Trophoblast cell (in vitro differentiated cells and primary cell): ENCODE measurements around the gene SSBP3.

Experiments
- DNase-seq, 2 donors: peaks; one replicate each; pipeline ENCODE4 v3.0.0-alpha.2; 2016
- H2AFZ ChIP-seq: 2 replicates; pipeline ENCODE4 v1.6.1; 2013; ENCODE audit warnings: low read length, moderate library complexity, mild to moderate bottlenecking; ENCODE audit not compliant: insufficient read depth, poor library complexity
- H2AK5ac ChIP-seq: 2 replicates; pipeline ENCODE4 v1.6.1; 2013; ENCODE audit warnings: mild to moderate bottlenecking, low read length
- H2BK120ac ChIP-seq: 2 replicates; pipeline ENCODE4 v1.6.1; 2013; ENCODE audit warnings: low read length, mild to moderate bottlenecking, moderate library complexity; ENCODE audit not compliant: insufficient read depth, poor library complexity
- H2BK12ac ChIP-seq: 2 replicates; pipeline ENCODE4 v1.6.1; 2013; ENCODE audit warnings: mild to moderate bottlenecking, low read length, moderate library complexity
- H2BK5ac ChIP-seq: 2 replicates; pipeline ENCODE4 v1.6.1; 2013; ENCODE audit warnings: low read length, low read depth, moderate library complexity, mild to moderate bottlenecking; ENCODE audit not compliant: poor library complexity
- H3K14ac ChIP-seq: 2 replicates; pipeline ENCODE4 v1.6.1; 2013; ENCODE audit warnings: mild to moderate bottlenecking, low read length
- H3K18ac ChIP-seq: 2 replicates; pipeline ENCODE4 v1.6.1; 2013; ENCODE audit warnings: mild to moderate bottlenecking, low read length
- H3K23ac ChIP-seq: 2 replicates; pipeline ENCODE4 v1.6.1; 2013; ENCODE audit warnings: low read length
- H3K27ac ChIP-seq: 2 replicates; pipeline ENCODE4 v1.5.1; 2013; ENCODE audit warnings: low read depth, mild to moderate bottlenecking, inconsistent platforms, low read length, moderate library complexity
- H3K27me3 ChIP-seq: 2 replicates; pipeline ENCODE4 v1.6.1; 2013; ENCODE audit warnings: inconsistent platforms, mild to moderate bottlenecking, low read length, moderate library complexity; ENCODE audit not compliant: insufficient read depth
- H3K36me3 ChIP-seq, 2 experiments: 1 replicate in 1 of 2; 2 replicates in 1 of 2; pipeline ENCODE4 v1.6.1; 2013; ENCODE audit warnings: low read length in 2 of 2, mild to moderate bottlenecking in 2 of 2, moderate library complexity in 1 of 2; ENCODE audit not compliant: insufficient read depth in 2 of 2, control insufficient read depth in 1 of 2
- H3K4ac ChIP-seq: 2 replicates; pipeline ENCODE4 v1.6.1; 2013; ENCODE audit warnings: low read depth, mild to moderate bottlenecking, low read length, moderate library complexity
- H3K4me1 ChIP-seq, 2 experiments: 1 replicate in 1 of 2; 2 replicates in 1 of 2; pipeline ENCODE4 v1.6.1; 2013; ENCODE audit warnings: low read length in 2 of 2, mild to moderate bottlenecking in 2 of 2, moderate library complexity in 1 of 2; ENCODE audit not compliant: insufficient read depth in 2 of 2, control insufficient read depth in 1 of 2
- H3K4me2 ChIP-seq: 2 replicates; pipeline ENCODE4 v1.6.1; 2013; ENCODE audit warnings: inconsistent platforms, mild to moderate bottlenecking, low read length, moderate library complexity
- H3K4me3 ChIP-seq: 2 replicates; pipeline ENCODE4 v1.5.1; 2013; ENCODE audit warnings: mild to moderate bottlenecking, low read depth, low read length, inconsistent platforms
- H3K79me1 ChIP-seq: one replicate; pipeline ENCODE4 v1.6.1; 2013; ENCODE audit warnings: low read length
- H3K79me2 ChIP-seq: 2 replicates; pipeline ENCODE4 v1.6.1; 2013; ENCODE audit warnings: low read length, mild to moderate bottlenecking; ENCODE audit not compliant: control insufficient read depth, insufficient read depth, poor library complexity
- H3K9ac ChIP-seq: 2 replicates; pipeline ENCODE4 v1.6.1; 2013; ENCODE audit warnings: mild to moderate bottlenecking, low read length
- H3K9me3 ChIP-seq: 2 replicates; pipeline ENCODE4 v1.6.1; 2013; ENCODE audit warnings: low read depth, mild to moderate bottlenecking, control low read depth, inconsistent platforms, low read length; ENCODE audit not compliant: insufficient read depth
- H4K12ac ChIP-seq: 2 replicates; pipeline ENCODE4 v1.6.1; 2013; ENCODE audit warnings: low read depth, mild to moderate bottlenecking, low read length, moderate library complexity
- H4K8ac ChIP-seq: 2 replicates; pipeline ENCODE4 v1.6.1; 2013; ENCODE audit warnings: low read depth, mild to moderate bottlenecking, low read length, moderate library complexity
- H4K91ac ChIP-seq: one replicate; pipeline ENCODE4 v1.6.1; 2013; ENCODE audit warnings: low read depth, mild to moderate bottlenecking, low read length, moderate library complexity
- WGBS: extraction: QIAGEN DNeasy Blood & Tissue Kit; methylation state at CpG from one replicate; pipeline ENCODE4 v1.1.7; 2013; ENCODE audit warnings: missing lambda C conversion rate; ENCODE audit not compliant: insufficient read length, insufficient coverage; ENCODE audit errors: extremely low coverage; 5-methylcytosine and 5-hydroxymethylcytosine counted together

Gene SSBP3

DNA sequence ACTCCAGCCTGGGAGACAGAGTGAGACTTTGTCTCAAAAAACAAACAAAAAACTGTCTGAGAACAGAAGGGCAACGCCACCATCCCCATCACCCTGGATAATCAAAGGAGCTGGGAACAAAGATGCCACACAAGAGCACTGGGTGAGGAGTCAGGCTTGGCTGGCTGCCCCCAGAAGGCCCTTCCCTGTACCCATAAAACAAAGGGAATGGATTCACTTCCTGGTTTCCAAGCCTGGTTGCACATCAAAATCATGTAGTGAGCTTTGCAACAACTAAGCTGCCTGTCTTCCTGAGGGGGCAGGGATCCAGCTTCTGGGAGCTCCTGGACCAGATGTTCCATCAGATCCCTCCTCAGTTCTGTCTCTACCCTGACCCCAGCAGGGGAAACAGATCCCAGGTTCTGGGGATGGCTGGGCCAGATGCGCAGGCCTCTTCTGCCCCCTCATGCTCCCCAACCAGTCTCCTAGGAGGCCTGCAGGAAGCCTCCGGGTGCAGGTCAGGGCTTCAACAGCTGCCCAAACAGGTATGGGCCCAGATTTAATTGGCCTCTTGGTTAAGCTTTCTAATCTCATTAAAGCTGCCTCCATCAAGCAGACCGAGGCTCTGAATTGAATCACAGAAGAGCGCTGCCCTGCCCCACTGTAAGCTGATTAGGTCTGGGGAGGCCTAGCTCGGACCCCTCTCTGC is 108.5 kb downstream of the SSBP3 start:
- no peak for DNase-seq
- H2BK120ac ChIP-seq, result no peak overlapping the region
- WGBS, result no CpG with 5 or more reads among the region's 6 CpGs

DNA sequence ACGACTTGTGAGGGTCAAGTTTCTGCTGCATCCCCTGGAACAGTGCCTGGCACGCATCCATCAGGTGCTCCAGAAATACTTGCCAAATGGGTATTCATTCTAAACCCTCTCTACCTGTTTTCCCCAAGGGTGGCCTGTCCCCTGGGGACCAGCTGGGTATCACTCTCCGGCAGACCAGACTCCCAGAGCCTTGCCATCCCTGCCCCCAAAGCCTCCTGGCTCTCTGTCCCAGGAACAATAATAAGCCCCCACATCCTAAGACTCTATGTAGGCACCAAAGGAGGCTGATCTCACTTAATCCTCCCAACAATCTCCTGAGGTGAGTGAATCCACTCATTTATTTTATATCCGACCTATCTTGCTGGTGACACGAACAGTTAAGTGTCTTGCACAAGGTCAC is 109.5 kb downstream of the SSBP3 start:
- H3K9ac ChIP-seq, result no peak overlapping the region
- no peak overlapping the region for H4K8ac ChIP-seq
- H3K36me3 ChIP-seq, result peaks cover 0 to 2% of the 10 kb centered on the region in 2 experiments
- H2AFZ ChIP-seq, result no peak overlapping the region
- no peak overlapping the region for H3K4me2 ChIP-seq
- peaks cover 1% of the 10 kb centered on the region for H3K9me3 ChIP-seq
- no peak overlapping the region for H3K23ac ChIP-seq
- H3K18ac ChIP-seq, result no peak overlapping the region
- no peak overlapping the region for H3K27ac ChIP-seq
- DNase-seq, result no peak
- H3K4me1 ChIP-seq, result peaks cover 12 to 14% of the 10 kb centered on the region in 2 experiments
- no peak overlapping the region for H2BK12ac ChIP-seq
- H3K14ac ChIP-seq, result no peak overlapping the region
- no peaks in the 10 kb centered on the region for H3K79me1 ChIP-seq
- H2BK5ac ChIP-seq, result no peak overlapping the region
- H4K12ac ChIP-seq, result no peak overlapping the region
- peaks cover 13% of the 10 kb centered on the region for H3K79me2 ChIP-seq
- H3K4ac ChIP-seq, result peak overlapping the region; percentile 6
- no CpG with 5 or more reads among the region's 5 CpGs for WGBS
- no peak overlapping the region for H2AK5ac ChIP-seq
- H3K27me3 ChIP-seq, result no peaks in the 10 kb centered on the region
- H4K91ac ChIP-seq, result no peak overlapping the region
- no peak overlapping the region for H3K4me3 ChIP-seq
- no peak overlapping the region for H2BK120ac ChIP-seq

More for the DNA sequence above, 108.5 kb downstream of the SSBP3 start:
- Histone ChIP-seq H2AK5ac (no peak overlapping the region), H3K27ac (no peak overlapping the region), H4K91ac (no peak overlapping the region), H3K4me1 (peaks cover 9% of the 10 kb centered on the region in 2 experiments), H4K8ac (no peak overlapping the region), H3K4me2 (no peak overlapping the region), H3K27me3 (no peaks in the 10 kb centered on the region), H3K9me3 (peaks cover 1% of the 10 kb centered on the region), H3K79me1 (no peaks in the 10 kb centered on the region), H3K4me3 (no peak overlapping the region), H2BK12ac (no peak overlapping the region), H3K36me3 (peaks cover 2% of the 10 kb centered on the region in 2 experiments), H3K4ac (peak overlapping the region; percentile 17), H2AFZ (peak overlapping the region; percentile 8), H3K18ac (peak overlapping the region; percentile 1), H4K12ac (no peak overlapping the region), H3K79me2 (peaks cover 14% of the 10 kb centered on the region), H3K9ac (no peak overlapping the region), H3K14ac (no peak overlapping the region), H3K23ac (no peak overlapping the region), H2BK5ac (no peak overlapping the region)

DNA sequence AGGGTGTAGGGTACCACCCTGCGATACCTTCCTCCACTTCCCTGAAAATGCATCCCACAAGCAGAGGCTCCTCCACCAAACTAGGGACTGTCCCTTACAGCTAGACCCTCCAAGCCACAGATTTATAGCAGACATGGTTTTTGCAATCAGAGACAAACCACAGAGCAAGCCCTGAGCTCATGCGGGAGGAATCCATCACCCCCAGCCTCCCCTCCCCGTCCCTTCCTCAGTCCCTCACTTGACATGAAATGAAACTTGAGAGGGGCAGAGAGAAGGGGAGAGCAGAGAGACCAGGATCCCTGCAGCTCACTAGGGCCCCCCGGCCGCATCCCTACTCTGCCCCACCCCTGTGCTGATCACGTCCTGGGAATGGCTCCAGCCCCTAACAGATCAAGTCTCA is 111.3 kb downstream of the SSBP3 start:
- H4K12ac ChIP-seq, result no peak overlapping the region
- H3K4me3 ChIP-seq, result peak overlapping the region; percentile 18
- no peak overlapping the region for H3K14ac ChIP-seq
- no peak overlapping the region for H3K23ac ChIP-seq
- H2BK5ac ChIP-seq, result no peak overlapping the region
- no peaks in the 10 kb centered on the region for H3K36me3 ChIP-seq
- H3K9me3 ChIP-seq, result peaks cover 1% of the 10 kb centered on the region
- no peak overlapping the region for H3K9ac ChIP-seq
- H3K4me1 ChIP-seq, result peaks cover 15 to 16% of the 10 kb centered on the region in 2 experiments
- no peak overlapping the region for H3K27ac ChIP-seq
- no peaks in the 10 kb centered on the region for H3K27me3 ChIP-seq
- H4K91ac ChIP-seq, result no peak overlapping the region
- H2AK5ac ChIP-seq, result no peak overlapping the region
- no peak for DNase-seq
- no peak overlapping the region for H2AFZ ChIP-seq
- H2BK120ac ChIP-seq, result no peak overlapping the region
- no peak overlapping the region for H3K18ac ChIP-seq
- H3K79me2 ChIP-seq, result peaks cover 10% of the 10 kb centered on the region
- H3K4me2 ChIP-seq, result no peak overlapping the region
- peak overlapping the region; percentile 25 for H3K4ac ChIP-seq
- no peak overlapping the region for H4K8ac ChIP-seq
- WGBS, result no CpG with 5 or more reads among the region's 6 CpGs
- no peak overlapping the region for H2BK12ac ChIP-seq
- no peaks in the 10 kb centered on the region for H3K79me1 ChIP-seq

DNA sequence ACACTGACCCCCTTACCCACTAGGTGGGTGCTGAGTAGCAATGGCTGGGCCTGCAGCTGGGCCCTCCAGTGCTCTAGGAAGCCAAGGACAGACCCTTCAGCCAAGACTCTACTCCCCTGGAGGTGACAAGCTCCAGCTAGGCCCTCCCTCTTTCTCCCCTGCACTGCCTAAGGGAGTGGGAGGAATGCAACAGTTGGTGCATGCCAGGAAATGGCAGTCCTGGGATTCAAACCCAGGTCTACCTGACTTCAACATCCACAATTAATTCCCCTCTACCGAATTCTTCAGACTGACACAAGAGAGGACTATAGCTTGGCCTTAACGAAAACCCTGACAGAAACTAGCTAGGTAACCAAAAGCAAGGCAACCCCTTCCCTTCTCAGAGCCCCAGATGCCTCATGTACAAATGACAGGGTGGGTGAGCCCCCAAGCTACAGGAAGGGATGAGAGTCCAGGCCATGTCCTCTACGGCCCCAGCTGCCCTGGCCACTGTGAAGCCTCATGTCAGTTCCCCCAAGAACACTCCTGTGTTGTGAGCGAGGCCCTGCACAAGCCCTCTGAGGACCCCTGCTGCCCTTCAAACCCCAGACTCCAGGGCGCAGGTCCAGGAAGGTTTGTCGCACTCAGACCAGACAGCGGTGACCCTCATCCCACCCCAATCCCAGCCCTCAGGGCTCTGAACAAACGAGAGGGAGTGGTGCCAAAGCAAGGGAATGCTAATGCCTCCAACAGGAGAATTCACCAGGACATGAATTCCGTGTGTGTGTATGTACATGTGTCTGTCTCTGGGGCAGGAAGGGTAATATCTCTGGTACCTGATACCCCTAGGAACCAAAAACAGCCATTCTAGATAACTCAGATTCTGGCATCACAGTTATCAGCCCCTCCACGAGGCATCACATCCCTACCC is 113.9 kb downstream of the SSBP3 start:
- H3K9ac ChIP-seq, result no peak overlapping the region
- H2BK5ac ChIP-seq, result no peak overlapping the region
- no peak overlapping the region for H4K8ac ChIP-seq
- H3K23ac ChIP-seq, result no peak overlapping the region
- no peak overlapping the region for H3K27ac ChIP-seq
- no peak overlapping the region for H4K12ac ChIP-seq
- H2BK12ac ChIP-seq, result no peak overlapping the region
- H3K79me2 ChIP-seq, result peaks cover 5% of the 10 kb centered on the region
- no peak overlapping the region for H2AFZ ChIP-seq
- H3K79me1 ChIP-seq, result peaks cover under 1% of the 10 kb centered on the region
- no CpG with 5 or more reads among the region's 10 CpGs for WGBS
- peak overlapping the region; percentile 13 for H3K4ac ChIP-seq
- H3K36me3 ChIP-seq, result no peaks in the 10 kb centered on the region
- H3K18ac ChIP-seq, result peak overlapping the region; percentile 30
- DNase-seq, result no peak
- H2AK5ac ChIP-seq, result no peak overlapping the region
- H2BK120ac ChIP-seq, result no peak overlapping the region
- H4K91ac ChIP-seq, result no peak overlapping the region
- no peak overlapping the region for H3K4me3 ChIP-seq
- peaks cover 26 to 28% of the 10 kb centered on the region in 2 experiments for H3K4me1 ChIP-seq
- H3K27me3 ChIP-seq, result no peaks in the 10 kb centered on the region
- H3K9me3 ChIP-seq, result peaks cover 1% of the 10 kb centered on the region
- H3K14ac ChIP-seq, result no peak overlapping the region
- no peak overlapping the region for H3K4me2 ChIP-seq
